ENCODE results near the gene CNTNAP5.

DNA sequence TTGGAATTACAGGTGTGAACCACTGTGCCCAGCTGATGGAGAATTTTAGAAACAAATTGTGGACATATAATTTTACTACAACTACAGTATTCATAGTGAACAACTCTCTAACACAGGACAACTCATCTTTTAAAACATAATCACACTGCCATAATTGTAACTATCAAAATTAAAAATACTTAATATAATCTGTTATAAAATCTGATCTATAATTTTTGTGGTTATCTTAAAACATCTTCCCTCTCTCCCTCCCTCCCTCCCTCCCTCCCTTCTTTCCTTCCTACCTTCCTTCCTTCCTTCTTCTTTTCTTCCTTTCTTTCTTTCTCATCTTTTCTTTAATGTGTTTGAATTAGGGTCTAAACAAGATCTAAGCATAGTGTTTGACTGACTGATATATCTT is 577.7 kb downstream of the CNTNAP5 start:
- TF ChIP-seq EZH2 (IDR thresholded peaks at IDR 0.05) (no peak), POLR2AphosphoS5 (IDR thresholded peaks at IDR 0.05; ENCODE audit: borderline replicate concordance, low read depth, low read length) (no peak)
